Stimulated activated naive CD8-positive, alpha-beta T cell treated with anti-CD3 and anti-CD28 coated beads, Interleukin-15, Interleukin-2, amounts not matched to agents 100 U/mL and 50 U/mL, for 24 hours (primary cell): ENCODE data around the gene GAP43.

Source experiments
- ATAC-seq: fragments of 150-1000 bp; cut with Tn5 transposase; one replicate; pipeline ENCODE4 v1.10.0; 2021
- DNase-seq: peaks from one replicate; pipeline ENCODE4 v3.0.0; 2021

Gene GAP43

DNA sequence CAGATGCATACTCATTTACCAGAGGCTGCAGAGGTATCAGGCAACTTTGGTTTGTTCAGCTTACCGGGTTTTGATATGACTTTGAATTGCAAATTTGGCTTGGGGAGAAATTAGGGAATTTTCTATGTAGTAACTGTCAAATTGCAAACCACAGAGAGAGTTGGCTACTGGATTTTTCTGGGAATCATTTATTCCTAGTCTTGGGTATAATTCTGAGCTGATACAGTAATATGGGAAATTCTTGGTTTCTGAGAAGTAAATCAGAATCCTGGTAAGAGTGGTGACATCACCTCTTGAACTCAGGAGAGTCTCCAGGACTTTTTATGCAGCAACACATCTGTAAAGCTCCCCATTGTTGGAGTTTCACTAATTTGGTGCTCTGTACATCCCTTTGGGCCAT, 39.0 kb downstream of the GAP43 start:
- no peak for DNase-seq
- ATAC-seq = no peak

DNA sequence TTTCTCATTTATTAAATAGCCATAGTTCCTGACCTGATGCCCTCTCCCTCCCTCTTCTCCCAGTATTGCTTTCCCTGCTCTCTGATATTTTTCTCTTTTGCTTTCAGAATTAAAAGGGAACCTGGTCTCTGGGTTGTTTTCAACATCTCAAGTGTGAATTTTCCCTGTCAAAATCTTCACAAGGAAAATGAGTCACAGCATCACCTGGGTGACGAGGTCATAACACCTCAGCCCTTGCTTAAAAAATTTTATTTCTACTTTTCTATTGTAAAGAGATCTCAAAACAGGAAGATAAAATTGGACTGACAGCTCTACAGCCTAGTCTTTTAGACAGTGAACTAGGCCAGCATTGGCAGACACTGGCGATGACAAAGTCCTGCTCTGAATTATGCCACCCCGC, 40.1 kb downstream of the GAP43 start:
- no peak for ATAC-seq

DNA sequence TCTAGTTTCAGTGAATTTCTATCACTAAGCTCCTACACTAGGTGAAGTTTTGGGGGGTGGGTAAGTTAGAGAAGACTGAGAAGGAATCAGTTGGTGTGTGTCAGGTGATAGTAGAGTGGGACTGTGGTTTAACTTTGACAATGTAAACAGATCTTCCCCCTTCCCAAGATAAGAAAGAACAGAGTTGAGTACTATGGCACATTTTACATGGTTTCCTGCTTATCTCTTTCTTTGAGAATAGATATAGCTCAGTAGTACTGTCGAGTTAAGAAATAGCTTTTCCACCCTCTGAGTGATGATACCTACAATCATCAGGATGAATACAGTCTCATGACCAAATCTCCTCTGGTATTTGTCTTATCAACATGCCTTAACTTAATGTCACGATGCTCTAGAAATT, 42.8 kb downstream of the GAP43 start:
- DNase-seq = no peak
- ATAC-seq = no peak

More for the DNA sequence above, 40.1 kb downstream of the GAP43 start:
- no peak for DNase-seq

DNA sequence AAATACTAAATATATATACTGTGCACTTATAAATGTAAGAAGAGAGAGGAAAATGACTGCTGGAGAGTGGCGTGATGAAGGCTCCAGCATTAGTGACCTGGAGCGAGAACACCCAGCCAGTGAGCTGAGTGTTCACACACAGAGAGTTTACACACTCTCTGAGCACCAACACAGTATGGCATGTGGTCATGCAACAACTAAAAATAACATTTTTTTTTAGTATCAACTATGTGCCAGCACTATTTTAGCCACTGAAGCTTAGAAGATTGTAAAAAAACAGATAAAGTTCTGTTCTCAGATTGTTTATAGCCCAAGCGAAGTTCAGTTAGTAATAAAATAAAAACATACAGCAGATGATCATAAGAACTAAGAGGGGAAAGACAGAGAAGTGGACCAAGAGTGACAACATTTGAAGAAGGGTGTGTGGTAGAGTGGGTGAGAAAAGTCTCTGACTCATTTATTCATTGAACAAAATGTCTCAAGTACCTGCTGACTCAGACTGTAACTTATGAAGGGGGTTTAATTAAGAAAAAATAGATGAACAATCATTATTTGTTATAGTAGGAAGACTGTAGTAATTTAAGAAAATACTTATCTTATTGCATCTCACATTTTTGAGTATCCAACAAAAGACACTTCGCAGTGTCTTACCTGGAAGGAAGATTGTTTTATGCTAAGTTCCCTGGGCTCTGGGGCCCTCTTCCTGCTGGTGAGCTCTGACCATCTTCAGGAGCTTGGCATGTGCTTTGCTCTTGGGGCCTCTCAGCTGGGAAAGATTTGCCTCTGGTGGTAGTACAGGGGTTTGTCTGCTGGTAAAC, 43.8 kb downstream of the GAP43 start:
- ATAC-seq = peak; percentile 92
- DNase-seq = no peak

DNA sequence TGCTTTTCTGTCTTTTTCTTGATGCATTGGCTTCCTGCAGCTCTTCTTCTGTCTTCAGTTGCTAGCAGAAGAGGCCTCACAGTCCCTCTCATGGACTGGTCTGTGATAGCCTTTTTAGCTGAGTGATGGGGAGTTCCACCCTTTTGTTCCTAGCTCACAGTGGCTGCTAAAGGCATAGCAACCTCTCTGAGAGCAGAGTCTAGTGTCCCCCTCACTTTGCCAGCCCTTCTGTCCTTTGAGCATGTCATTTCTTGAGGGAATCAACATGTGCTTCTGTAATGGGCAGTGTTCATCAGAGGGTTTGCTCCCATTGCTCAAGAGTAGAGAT, 44.4 kb downstream of the GAP43 start:
- ATAC-seq = peak; percentile 23
- DNase-seq = no peak

DNA sequence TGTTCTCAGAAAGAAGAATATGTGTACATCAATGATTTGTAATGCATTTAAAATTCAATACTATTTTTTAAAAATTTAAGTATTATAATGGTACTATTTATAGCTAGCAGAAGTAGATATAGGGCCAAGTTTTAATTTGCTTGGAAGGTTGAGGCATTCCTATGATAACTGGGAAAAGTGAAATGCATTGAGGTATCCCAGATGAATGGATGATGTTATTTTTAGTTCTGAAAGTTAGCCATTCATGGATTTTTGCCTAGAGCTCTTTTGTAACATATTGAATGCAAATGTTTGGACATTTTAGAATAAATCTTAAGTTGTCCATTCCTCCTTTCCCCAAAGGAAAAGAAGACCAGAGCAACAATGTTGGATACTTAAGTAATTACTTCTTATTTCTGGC, 47.6 kb downstream of the GAP43 start:
- ATAC-seq (no peak), DNase-seq (no peak)

DNA sequence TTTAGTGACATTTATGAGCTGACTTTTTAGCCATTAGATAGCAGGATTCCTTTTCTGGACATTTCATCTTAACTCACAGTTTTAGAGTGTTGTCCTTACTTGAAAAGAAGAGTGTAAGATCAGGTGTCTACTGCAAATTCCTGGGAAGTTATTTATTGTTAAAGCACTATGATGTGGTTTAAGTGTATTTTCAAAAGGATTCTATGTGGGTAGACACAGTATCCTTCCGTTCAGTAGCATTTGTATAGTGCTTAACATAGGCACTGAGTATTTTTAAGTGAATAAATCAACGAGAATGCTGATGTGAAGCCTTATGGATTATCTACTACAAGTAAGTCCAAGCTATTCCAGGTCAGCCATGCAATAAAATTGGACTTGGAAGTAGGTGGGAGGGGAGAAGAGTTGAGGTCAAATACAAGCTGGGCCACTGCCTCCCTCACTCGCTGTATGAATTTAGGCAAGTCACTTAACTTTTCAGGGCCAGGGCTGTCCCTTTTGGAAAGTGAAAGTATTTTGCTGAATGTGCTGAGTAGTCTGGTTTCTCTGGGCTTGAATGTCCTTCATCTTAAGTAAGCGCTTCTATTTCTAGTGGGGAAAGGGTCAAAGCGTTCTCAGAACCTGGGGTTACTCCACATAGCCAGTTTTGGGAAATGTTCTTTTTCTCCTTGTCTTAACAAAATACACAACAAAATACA, 48.6 kb downstream of the GAP43 start:
- no peak for ATAC-seq
- DNase-seq = no peak

DNA sequence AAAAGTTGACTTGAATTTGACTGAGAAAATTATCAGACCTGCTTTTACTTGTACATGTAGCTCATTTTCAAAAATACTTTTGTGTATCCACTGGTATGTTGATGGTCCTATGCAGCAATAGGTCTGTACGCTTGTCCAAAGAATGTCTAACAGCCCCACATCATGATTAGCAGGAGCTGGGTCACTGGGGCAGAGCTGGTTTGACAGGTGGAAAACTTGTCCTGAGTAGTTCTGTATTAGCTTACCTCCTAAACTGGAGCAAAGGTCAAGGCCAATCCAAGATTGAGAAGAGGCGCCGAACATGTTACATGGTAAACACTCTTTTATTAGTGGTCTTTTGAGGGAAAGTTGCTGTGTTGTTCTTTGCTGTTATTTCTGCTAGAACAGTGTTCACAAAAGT, 50.6 kb downstream of the GAP43 start:
- DNase-seq (no peak), ATAC-seq (no peak)

DNA sequence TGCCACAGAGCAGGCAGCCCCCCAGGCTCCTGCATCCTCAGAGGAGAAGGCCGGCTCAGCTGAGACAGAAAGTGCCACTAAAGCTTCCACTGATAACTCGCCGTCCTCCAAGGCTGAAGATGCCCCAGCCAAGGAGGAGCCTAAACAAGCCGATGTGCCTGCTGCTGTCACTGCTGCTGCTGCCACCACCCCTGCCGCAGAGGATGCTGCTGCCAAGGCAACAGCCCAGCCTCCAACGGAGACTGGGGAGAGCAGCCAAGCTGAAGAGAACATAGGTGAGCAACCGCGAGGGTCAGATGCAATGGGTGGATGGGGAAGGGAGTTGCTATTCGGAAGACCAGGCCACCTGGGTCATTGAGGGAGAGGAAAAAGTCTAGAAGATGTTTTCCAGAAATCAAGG, 53.0 kb downstream of the GAP43 start:
- DNase-seq (no peak), ATAC-seq (no peak)

DNA sequence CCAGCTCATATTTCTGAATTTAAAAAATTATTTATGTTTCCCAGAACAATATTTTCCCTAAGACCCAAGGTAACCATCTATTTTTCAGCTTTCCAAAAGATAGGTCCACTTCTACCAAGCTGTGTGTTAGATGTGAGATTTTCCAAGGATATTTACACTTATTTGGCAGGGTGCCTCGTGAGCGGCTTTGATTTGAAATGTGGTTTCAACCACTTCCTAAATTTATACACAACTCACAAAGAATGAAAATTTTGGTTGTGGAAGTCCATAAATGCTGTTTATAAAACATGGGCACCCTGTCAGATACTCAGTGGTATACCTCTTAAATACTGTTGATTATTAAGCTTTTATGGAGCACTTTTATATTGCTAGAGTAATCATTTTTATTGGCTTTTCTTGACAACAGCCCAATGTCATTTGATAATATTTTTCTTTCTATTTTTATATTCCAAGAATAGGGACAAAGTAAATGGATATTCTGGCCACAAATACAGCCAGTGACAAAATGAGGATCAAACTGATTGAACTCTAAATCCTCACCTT, 57.6 kb downstream of the GAP43 start:
- no peak for ATAC-seq
- no peak for DNase-seq

DNA sequence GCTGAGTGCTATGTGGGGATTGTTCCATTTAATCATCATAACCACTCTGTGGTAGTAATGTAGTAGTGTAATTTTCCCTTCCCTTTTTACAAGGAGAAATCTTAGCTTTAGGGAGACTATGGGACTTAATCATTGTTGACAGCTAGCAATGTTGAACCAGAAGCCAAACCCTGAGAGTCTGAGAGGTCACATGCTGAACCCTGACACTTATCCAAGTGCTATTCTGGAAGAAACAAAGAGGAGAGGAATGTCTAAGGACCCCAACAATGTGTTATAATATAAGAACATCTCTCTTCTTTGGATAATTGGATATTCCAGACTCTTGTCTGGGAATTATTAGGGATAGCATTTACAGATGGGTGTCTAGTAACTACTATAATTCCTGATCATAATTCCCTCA, 58.4 kb downstream of the GAP43 start:
- DNase-seq = no peak
- ATAC-seq = no peak

DNA sequence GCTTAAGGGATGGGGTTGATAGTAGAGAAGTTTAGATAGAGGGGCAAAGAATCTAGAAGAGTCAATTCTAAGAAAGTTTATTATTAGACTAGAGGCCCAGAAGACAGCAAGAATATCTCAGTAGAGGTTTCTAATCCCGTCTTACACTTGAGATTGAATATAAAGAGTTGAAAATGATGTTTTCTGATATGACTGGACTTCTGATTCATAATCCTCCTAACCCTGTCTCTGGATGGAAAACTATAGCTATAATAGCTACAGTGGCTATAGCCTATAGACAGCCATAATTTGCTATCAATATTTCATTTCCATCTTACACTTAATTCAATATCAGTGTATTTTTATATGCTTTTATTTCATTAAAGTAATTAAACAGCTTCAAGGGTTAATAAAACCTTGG, 60.0 kb downstream of the GAP43 start:
- no peak for ATAC-seq
- no peak for DNase-seq

DNA sequence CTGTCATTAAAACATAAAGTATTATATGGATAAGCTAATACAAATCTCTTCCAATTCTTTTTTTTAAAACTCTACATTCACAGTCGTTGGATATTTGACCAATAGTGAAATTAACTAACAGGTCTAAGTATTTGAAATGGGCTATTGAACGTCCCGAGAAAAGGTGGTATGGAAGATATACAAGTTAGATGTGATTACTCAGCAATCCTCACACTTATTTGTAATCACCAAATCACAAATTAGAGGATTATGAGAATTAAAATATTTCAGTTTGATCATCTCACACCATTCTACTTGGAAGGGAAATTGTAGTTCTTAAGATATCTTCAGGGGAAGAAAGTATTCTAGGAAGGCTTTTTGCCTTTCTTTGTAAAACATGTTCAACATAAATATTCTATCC, 60.5 kb downstream of the GAP43 start:
- DNase-seq (no peak), ATAC-seq (no peak)

DNA sequence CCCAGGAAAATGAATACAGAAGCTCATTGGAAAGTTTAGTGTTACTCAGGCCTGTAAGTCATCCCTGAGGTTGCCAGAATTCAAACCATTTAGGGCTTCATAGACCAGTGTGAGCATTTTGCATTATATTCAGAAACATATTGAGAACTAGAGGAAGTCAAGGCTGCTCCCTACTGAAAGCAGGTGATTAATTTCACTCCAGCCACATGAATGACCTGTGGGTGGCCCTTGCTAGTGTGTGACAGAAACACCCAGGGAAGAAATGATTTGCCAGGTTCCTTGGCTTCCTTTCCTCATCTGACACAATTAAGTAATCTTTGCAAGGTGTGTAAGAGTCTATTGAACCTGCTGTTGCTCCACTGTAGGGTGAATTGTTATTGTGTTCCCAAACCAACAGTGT, 61.8 kb downstream of the GAP43 start:
- ATAC-seq = peak; percentile 46
- DNase-seq = no peak

DNA sequence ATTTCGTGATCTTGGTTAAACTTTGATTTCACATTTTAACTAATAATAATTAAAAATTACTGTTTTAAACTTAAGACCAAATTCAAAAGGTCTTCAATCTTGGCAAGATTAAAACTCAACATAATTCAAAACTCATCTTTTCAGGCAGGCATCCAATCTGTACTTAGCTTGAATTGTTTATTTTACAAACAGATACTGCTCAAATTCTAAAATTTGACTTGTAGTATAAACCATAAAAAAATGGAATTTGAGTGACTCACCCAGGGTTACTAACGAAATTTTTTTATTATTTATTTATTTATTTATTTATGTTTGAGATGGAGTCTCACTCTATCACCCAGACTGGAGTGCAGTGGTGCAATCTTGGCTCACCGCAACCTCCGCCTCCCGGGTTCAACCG, 64.4 kb downstream of the GAP43 start:
- no peak for ATAC-seq

DNA sequence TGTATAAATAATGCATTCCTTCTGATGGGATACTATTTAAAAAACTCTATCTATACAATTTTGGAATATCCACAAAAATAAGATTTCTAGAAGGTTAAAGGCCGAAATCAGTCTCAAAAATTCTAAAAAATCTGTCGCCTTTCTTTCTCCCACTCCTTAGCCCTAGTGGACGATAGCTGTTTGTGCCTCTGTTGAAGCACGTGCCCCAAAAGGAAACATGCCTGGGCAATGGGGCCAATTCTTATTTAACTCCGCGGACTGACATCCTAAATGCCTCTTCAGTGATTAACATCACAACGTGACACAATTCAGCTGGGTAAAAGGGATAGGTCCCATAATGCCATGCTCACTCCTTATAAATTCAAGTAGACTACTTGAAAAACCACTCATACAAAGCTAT, 65.1 kb downstream of the GAP43 start:
- ATAC-seq (no peak), DNase-seq (no peak)

More for the DNA sequence above, 64.4 kb downstream of the GAP43 start:
- DNase-seq = no peak

DNA sequence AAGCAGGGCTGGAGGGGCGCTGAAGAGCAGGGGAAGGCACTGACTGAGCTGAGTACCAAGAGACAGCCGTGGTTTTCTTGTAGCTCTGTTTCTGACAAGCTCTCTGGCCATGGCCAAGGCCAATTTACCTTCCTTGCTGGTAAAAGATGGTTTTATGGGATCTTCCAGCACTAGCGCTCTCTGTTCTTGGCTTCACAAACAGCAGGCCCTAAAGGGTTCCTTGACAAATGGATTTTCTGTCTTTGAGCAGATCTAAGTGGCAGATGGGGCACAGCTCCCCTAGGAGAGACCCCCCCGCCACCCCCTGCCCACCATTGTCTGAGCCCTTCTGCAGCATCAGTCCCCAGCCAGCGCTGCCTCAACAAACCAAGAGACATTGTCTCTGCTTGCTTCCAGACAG, 66.6 kb downstream of the GAP43 start:
- DNase-seq (no peak), ATAC-seq (no peak)

DNA sequence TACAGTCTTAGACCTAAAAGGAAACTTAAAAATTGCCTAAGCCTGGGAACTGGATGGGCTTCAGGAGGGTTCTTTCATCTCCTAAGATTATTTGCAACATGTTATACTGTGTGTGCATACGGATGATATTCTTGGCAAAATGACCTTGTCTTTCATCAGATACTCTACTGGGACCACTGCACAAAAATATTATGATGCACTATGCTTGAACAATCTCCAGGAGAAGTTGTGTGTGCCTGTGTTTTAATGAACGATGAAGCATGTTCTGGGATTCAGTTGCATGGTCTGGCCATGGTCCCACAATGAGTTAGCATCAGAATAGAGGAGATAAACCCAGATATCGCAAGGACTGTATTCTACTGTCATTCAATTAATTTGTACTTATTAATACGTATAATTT, 68.7 kb downstream of the GAP43 start:
- DNase-seq (no peak), ATAC-seq (no peak)

DNA sequence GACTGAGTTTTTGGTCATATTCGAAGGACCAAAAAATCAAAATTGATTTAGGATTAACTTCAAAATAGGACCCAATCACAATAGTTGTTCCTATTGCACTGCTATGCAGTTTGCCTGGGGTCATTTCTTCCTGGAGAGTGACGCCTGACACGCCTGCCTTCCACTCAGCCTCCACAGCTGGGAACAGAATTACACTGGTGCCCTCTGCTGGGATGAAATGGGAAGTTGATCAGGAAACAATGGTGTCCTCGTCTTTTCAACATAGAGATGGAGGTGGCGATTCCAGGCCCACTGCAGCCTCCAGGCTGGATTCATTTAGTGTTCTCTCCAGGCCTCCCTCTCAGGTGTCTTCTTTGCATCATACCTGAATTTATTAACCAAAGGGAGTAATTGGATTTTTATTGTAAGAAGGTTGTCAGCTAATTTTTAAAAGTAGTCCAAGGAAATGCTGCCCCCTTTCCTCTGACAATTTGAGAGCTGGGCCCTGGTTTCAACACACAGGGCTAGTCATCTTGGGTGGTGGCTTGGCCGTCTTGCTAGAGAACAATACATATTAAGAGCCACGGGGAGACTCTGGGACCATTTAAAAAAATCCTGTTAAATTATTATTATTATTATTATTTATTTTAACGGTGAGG, 69.7 kb downstream of the GAP43 start:
- peak; percentile 92 for ATAC-seq

DNA sequence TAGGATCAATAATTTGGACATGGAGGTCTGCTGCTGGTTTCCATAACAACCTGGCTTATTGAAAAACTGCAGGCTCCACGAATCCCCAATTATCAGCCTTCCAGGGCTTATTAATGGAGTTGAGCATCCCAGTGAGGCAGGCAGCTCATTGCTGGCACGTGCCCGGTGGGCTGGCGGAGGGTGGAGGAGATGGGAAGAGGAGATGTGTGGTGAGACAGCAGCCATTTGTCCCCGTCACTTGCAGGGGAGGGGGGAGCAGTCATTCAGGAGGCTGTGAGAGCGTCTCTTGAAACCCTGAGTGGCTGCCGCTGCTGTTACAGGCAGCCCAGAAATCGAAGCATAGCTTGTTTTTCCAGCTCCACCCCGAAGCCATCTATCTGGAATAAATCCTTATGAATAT, 70.6 kb downstream of the GAP43 start:
- no peak for ATAC-seq

More for the DNA sequence above, 69.7 kb downstream of the GAP43 start:
- DNase-seq = peak; percentile 72

DNA sequence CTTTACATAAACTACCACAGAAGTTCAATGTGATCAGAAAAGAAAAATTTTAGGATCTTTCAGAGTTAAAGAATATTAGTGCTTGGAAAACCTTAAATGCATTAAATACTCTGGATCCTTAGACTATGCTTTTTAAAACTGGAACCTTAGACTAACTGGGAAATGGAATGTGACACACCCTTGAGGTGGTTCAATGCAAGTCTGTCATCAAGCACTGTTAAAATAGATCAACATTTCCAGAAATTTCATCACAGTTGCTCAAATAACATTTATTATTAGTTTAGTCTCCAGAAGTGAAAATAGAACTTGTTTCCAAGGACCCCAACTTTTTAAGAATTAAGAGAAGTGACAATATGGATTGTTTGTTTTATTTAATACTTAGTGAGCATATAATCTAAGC, 71.8 kb downstream of the GAP43 start:
- ATAC-seq (no peak), DNase-seq (no peak)

More for the DNA sequence above, 70.6 kb downstream of the GAP43 start:
- no peak for DNase-seq

DNA sequence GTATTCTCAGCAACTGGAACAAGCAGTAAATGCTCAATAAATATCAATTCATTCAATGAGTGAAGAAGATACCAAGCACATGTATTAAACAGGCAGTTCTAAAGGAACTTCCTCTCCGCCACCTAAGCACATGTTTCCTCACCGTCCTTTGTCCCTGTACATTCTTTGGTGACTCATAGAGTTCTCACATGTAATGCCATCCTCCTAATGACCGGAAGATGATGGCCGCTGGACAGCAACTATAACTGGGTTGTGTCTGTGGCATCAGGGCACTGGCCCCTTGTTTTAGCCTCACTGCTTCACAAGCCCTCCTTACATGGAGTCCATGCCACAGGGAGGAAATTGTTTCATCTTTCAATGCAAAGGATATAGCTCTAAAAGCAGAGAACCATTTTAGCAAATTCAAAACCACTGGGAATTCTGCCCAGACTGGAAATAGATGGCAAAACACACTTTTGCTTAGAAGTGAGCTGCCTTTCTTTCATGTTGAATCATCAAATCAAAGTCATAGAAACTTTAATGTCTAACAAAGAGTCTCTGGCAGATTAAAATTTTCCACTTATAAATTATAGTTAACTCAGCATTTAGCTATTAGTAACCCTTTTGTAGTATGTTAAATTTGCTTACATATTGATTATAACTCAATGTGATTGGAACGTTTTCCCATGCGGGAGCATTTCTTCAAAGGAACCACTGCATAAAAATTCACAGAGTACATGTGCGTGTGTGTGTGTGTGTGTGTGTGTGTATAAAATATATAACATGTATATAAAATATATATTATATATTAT, 74.1 kb downstream of the GAP43 start:
- ATAC-seq (no peak), DNase-seq (no peak)
